SJSA1 (cell line): ENCODE data around the gene CDC73. TPM values are rescaled to one million over a fixed set of nuclear protein-coding genes. Genes with fewer than 3 reads are reported as not detected.

Experiments used
- DNase-seq, 2 experiments: peaks; one replicate each; pipeline ENCODE4 v3.0.0-alpha.2; 2015 to 2020; ENCODE audit warnings: low spot score in 2 of 2, low read depth in 1 of 2
- H3K27ac ChIP-seq: fragments of 250-450 bp; sonication (Bioruptor Pico); 2 replicates; pipeline ENCODE4 v1.5.1; 2020; ENCODE audit warnings: mild to moderate bottlenecking, moderate library complexity
- H3K27me3 ChIP-seq: fragments of 250-450 bp; sonication (Bioruptor Pico); replicated peaks from 2 replicates; pipeline ENCODE4 v1.5.1; 2020; ENCODE audit warnings: mild to moderate bottlenecking, moderate library complexity
- H3K36me3 ChIP-seq: fragments of 250-450 bp; sonication (Bioruptor Pico); 2 replicates; pipeline ENCODE4 v1.5.1; 2020; ENCODE audit warnings: mild to moderate bottlenecking
- H3K4me1 ChIP-seq: fragments of 250-450 bp; sonication (Bioruptor Pico); replicated peaks from 2 replicates; pipeline ENCODE4 v1.6.1; 2021; ENCODE audit warnings: mild to moderate bottlenecking
- H3K4me3 ChIP-seq: fragments of 250-450 bp; sonication (Bioruptor Pico); 2 replicates; pipeline ENCODE4 v1.5.1; 2020; ENCODE audit warnings: mild to moderate bottlenecking
- H3K9me3 ChIP-seq: fragments of 250-450 bp; sonication (Bioruptor Pico); replicated peaks from 2 replicates; pipeline ENCODE4 v1.5.1; 2020; ENCODE audit warnings: mild to moderate bottlenecking
- total RNA-seq: library from RNA; depleted of rRNA; stranded (reverse); fragments of >200 nt; shearing (Covaris generic); gene quantifications from 2 replicates; pipeline ENCODE4 v1.2.3, GENCODE V29; 2014

CDC73 gene
- total RNA-seq, 1 experiment from 2014 or later = 26.3 TPM

- peaks cover 14% of the 10 kb centered on the region for H3K4me1 ChIP-seq
- H3K9me3 ChIP-seq = no peaks in the 10 kb centered on the region
- no peaks in the 10 kb centered on the region for H3K27me3 ChIP-seq
- no peak overlapping the region for H3K4me3 ChIP-seq
- no peak overlapping the region for H3K27ac ChIP-seq
- peaks cover 8% of the 10 kb centered on the region for H3K36me3 ChIP-seq
- no peak for DNase-seq
These were observed 1.1 kb upstream of the CDC73 start for GRCh38 chr1:193120604-193121166.

- Histone ChIP-seq H3K4me1 (peaks cover 9% of the 10 kb centered on the region), H3K9me3 (no peaks in the 10 kb centered on the region), H3K4me3 (no peak overlapping the region), H3K36me3 (peaks cover 21% of the 10 kb centered on the region), H3K27ac (no peak overlapping the region), H3K27me3 (no peaks in the 10 kb centered on the region)
- no peak for DNase-seq
These were observed 1.9 kb downstream of the CDC73 start for GRCh38 chr1:193123751-193124150.

GRCh38 chr1:193125369-193125768 is 3.5 kb downstream of the CDC73 start:
- Histone ChIP-seq H3K27ac (no peak overlapping the region), H3K27me3 (no peaks in the 10 kb centered on the region), H3K4me1 (peaks cover 9% of the 10 kb centered on the region), H3K9me3 (no peaks in the 10 kb centered on the region), H3K4me3 (no peak overlapping the region), H3K36me3 (peaks cover 33% of the 10 kb centered on the region)
- no peak for DNase-seq

GRCh38 chr1:193131266-193131860 is 9.5 kb downstream of the CDC73 start:
- H3K4me3 ChIP-seq = no peak overlapping the region
- H3K36me3 ChIP-seq = peaks cover 59% of the 10 kb centered on the region
- H3K27me3 ChIP-seq = no peaks in the 10 kb centered on the region
- DNase-seq = no peak
- H3K4me1 ChIP-seq = no peaks in the 10 kb centered on the region
- H3K27ac ChIP-seq = no peak overlapping the region
- no peaks in the 10 kb centered on the region for H3K9me3 ChIP-seq

- H3K27me3 ChIP-seq = no peaks in the 10 kb centered on the region
- H3K27ac ChIP-seq = no peak overlapping the region
- DNase-seq = no peak
- no peak overlapping the region for H3K4me3 ChIP-seq
- peaks cover 73% of the 10 kb centered on the region for H3K36me3 ChIP-seq
- H3K4me1 ChIP-seq = no peaks in the 10 kb centered on the region
- H3K9me3 ChIP-seq = no peaks in the 10 kb centered on the region
These were observed 18.4 kb downstream of the CDC73 start for GRCh38 chr1:193140254-193140653.

GRCh38 chr1:193141804-193142203 is 20.0 kb downstream of the CDC73 start:
- Histone ChIP-seq H3K4me1 (no peaks in the 10 kb centered on the region), H3K4me3 (no peak overlapping the region), H3K9me3 (no peaks in the 10 kb centered on the region), H3K36me3 (peaks cover 62% of the 10 kb centered on the region), H3K27ac (no peak overlapping the region), H3K27me3 (no peaks in the 10 kb centered on the region)
- DNase-seq = no peak

- no peaks in the 10 kb centered on the region for H3K9me3 ChIP-seq
- H3K27ac ChIP-seq = no peak overlapping the region
- no peak for DNase-seq
- no peaks in the 10 kb centered on the region for H3K4me1 ChIP-seq
- H3K36me3 ChIP-seq = peaks cover 60% of the 10 kb centered on the region
- H3K4me3 ChIP-seq = no peak overlapping the region
- no peaks in the 10 kb centered on the region for H3K27me3 ChIP-seq
These were observed 20.6 kb downstream of the CDC73 start for GRCh38 chr1:193142409-193142808.

GRCh38 chr1:193143285-193143684 is 21.5 kb downstream of the CDC73 start:
- H3K36me3 ChIP-seq = peaks cover 58% of the 10 kb centered on the region
- H3K27ac ChIP-seq = no peak overlapping the region
- H3K4me1 ChIP-seq = no peaks in the 10 kb centered on the region
- no peaks in the 10 kb centered on the region for H3K9me3 ChIP-seq
- no peak for DNase-seq
- H3K27me3 ChIP-seq = no peaks in the 10 kb centered on the region
- no peak overlapping the region for H3K4me3 ChIP-seq

- DNase-seq = no peak
- Histone ChIP-seq H3K27ac (no peak overlapping the region), H3K4me1 (no peaks in the 10 kb centered on the region), H3K27me3 (no peaks in the 10 kb centered on the region), H3K36me3 (peaks cover 62% of the 10 kb centered on the region), H3K4me3 (no peak overlapping the region), H3K9me3 (no peaks in the 10 kb centered on the region)
These were observed 22.6 kb downstream of the CDC73 start for GRCh38 chr1:193144361-193144938.

- Histone ChIP-seq H3K27me3 (no peaks in the 10 kb centered on the region), H3K4me1 (no peaks in the 10 kb centered on the region), H3K36me3 (peaks cover 57% of the 10 kb centered on the region), H3K4me3 (no peak overlapping the region), H3K9me3 (no peaks in the 10 kb centered on the region), H3K27ac (no peak overlapping the region)
- DNase-seq = no peak
These were observed 23.2 kb downstream of the CDC73 start for GRCh38 chr1:193144999-193145398.

GRCh38 chr1:193156117-193156821 is 34.4 kb downstream of the CDC73 start:
- Histone ChIP-seq H3K4me1 (no peaks in the 10 kb centered on the region), H3K4me3 (no peak overlapping the region), H3K9me3 (no peaks in the 10 kb centered on the region), H3K27ac (no peak overlapping the region), H3K27me3 (no peaks in the 10 kb centered on the region), H3K36me3 (peaks cover 46% of the 10 kb centered on the region)
- DNase-seq = no peak

- Histone ChIP-seq H3K4me1 (no peaks in the 10 kb centered on the region), H3K4me3 (no peak overlapping the region), H3K27me3 (no peaks in the 10 kb centered on the region), H3K36me3 (peaks cover 41% of the 10 kb centered on the region), H3K27ac (no peak overlapping the region), H3K9me3 (no peaks in the 10 kb centered on the region)
- DNase-seq = no peak
These were observed 35.0 kb downstream of the CDC73 start for GRCh38 chr1:193156822-193157142.

- Histone ChIP-seq H3K4me3 (no peak overlapping the region), H3K36me3 (peaks cover 35% of the 10 kb centered on the region), H3K9me3 (no peaks in the 10 kb centered on the region), H3K27ac (no peak overlapping the region), H3K27me3 (no peaks in the 10 kb centered on the region), H3K4me1 (no peaks in the 10 kb centered on the region)
- no peak for DNase-seq
These were observed 35.5 kb downstream of the CDC73 start for GRCh38 chr1:193157360-193157759.

GRCh38 chr1:193176113-193176512 is 54.3 kb downstream of the CDC73 start:
- Histone ChIP-seq H3K27me3 (no peaks in the 10 kb centered on the region), H3K4me1 (no peaks in the 10 kb centered on the region), H3K4me3 (no peak overlapping the region), H3K9me3 (no peaks in the 10 kb centered on the region), H3K36me3 (peaks cover 6% of the 10 kb centered on the region), H3K27ac (no peak overlapping the region)
- no peak for DNase-seq
